Caco-2 (cell line): Measurements from ENCODE around the gene INS. TPM values are rescaled to one million over a fixed set of nuclear protein-coding genes. Genes with fewer than 3 reads are reported as not detected.

ENCODE experiments used
- BruUV-seq: library from RNA; stranded (reverse); fragments of 400-500 nt; replicated peaks from 2 replicates; lab custom pipeline; 2021; lab: Mats Ljungman, UMichigan
- CTCF ChIA-PET: fragments of 300-600 bp; sonication (Branson Sonifier 250); formaldehyde crosslinking; loops from one replicate; lab custom pipeline; 2022; ENCODE audit warnings: antibody characterized with exemption; lab: Charles Lee
- POLR2A ChIA-PET: fragments of 300-600 bp; sonication (Branson Sonifier 250); formaldehyde crosslinking; loops from one replicate; lab custom pipeline; 2022; ENCODE audit warnings: antibody characterized with exemption; lab: Charles Lee
- DNase-seq, 2 experiments: peaks; one replicate each; pipeline versions ENCODE4 v3.0.0 to v3.0.0-alpha.2; 2020 to 2022
- H3K27me3 ChIP-seq: replicated peaks from 2 replicates; pipeline ENCODE4 v1.6.0; 2011; ENCODE audit warnings: low read length; ENCODE audit not compliant: control insufficient read depth, insufficient read depth
- H3K36me3 ChIP-seq: 2 replicates; pipeline ENCODE4 v1.5.1; 2011; ENCODE audit warnings: low read length; ENCODE audit not compliant: control insufficient read depth, insufficient read depth
- H3K4me1 ChIP-seq: fragments of 250-450 bp; sonication (Bioruptor Pico); 2 replicates; pipeline ENCODE4 v1.5.1; 2020; ENCODE audit warnings: mild to moderate bottlenecking
- H3K4me3 ChIP-seq: 2 replicates; pipeline ENCODE4 v1.5.1; 2011; ENCODE audit warnings: low read depth, mild to moderate bottlenecking, control low read depth, low read length
- H3K9me3 ChIP-seq: fragments of 250-450 bp; sonication (Bioruptor Pico); 2 replicates; pipeline ENCODE4 v1.5.1; 2020; ENCODE audit warnings: mild to moderate bottlenecking, moderate library complexity
- H3K27ac Mint-ChIP-seq: one replicate; pipeline ENCODE4 v1.8.0; 2022; ENCODE audit warnings: mixed read lengths; ENCODE audit not compliant: unreplicated experiment
- H3K27me3 Mint-ChIP-seq: one replicate; pipeline ENCODE4 v1.8.0; 2022; ENCODE audit warnings: mixed read lengths; ENCODE audit not compliant: insufficient read depth, unreplicated experiment
- H3K36me3 Mint-ChIP-seq: one replicate; pipeline ENCODE4 v1.8.0; 2022; ENCODE audit warnings: mild to moderate bottlenecking, mixed read lengths; ENCODE audit not compliant: insufficient read depth, unreplicated experiment
- H3K4me1 Mint-ChIP-seq: one replicate; pipeline ENCODE4 v1.8.0; 2022; ENCODE audit warnings: low read depth, mixed read lengths; ENCODE audit not compliant: unreplicated experiment
- H3K4me3 Mint-ChIP-seq: one replicate; pipeline ENCODE4 v1.8.0; 2022; ENCODE audit warnings: mild to moderate bottlenecking, moderate library complexity, mixed read lengths; ENCODE audit not compliant: unreplicated experiment
- H3K9me3 Mint-ChIP-seq: one replicate; pipeline ENCODE4 v1.8.0; 2022; ENCODE audit warnings: mixed read lengths; ENCODE audit not compliant: unreplicated experiment
- intact Hi-C: fragments of 100-400 bp; cut with micrococcal nuclease; formaldehyde crosslinking; loops from one replicate; pipeline ENCODE4 v1.10.0; 2022; ENCODE audit not compliant: unreplicated experiment
- total RNA-seq: library from RNA; stranded (reverse); gene quantifications from 2 replicates; pipeline ENCODE4 v1.2.3, GENCODE V29; 2022
- TF ChIP-seq, protein P1 (sequence below), 2 experiments: fragments of 200-600 bp in 1 of 2; IDR thresholded peaks; 1 replicate in 1 of 2; 2 replicates in 1 of 2; pipeline versions ENCODE4 v1.5.1 to v1.8.0; 2011 to 2022; ENCODE audit warnings: antibody characterized with exemption in 1 of 2, control low read depth in 1 of 2, inconsistent platforms in 1 of 2, low read depth in 1 of 2, low read length in 1 of 2, mild to moderate bottlenecking in 1 of 2, moderate library complexity in 1 of 2; ENCODE audit not compliant: insufficient read depth in 1 of 2, severe bottlenecking in 1 of 2, unreplicated experiment in 1 of 2

INS gene
- total RNA-seq, 1 experiment from 2014 or later = not detected

DNA sequence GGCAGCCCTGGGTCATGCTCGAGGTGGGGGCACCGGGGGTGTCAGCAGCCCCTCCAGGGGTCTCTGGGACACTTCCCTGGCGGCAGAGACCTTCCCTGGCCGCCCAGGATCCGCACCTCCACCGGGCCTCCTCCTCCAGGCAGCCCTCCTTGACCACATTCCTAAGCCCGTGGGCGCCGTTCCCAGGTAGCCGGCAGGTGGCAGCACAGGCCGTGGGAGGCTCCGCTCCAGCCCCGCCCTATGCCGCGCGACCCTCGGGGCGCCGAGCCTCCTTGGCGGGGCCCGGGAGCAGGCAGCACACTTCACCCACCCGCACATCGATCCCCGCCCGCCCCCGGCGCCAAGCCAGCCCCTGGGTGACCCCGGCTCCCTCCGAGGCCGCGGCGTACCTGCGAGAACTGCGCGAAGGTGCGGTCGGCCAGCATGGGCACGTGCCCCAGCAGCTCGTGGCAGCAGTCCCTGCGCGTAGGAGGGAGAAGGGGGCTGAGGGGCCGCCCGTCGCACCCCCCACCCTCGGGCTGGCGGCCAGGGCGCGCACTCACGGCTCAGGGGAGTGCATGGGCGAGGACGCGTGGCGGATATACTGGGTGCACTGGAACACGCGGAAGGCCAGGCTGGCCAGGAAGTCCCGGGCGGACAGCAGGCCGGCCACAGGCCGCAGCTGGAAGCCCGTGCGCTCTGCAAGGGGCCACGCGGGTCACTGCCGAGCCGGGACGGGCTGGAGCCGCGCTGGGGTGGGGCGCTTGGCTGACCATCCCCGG is 5.3 kb upstream of the INS start:
- TF ChIP-seq, protein P1, sequence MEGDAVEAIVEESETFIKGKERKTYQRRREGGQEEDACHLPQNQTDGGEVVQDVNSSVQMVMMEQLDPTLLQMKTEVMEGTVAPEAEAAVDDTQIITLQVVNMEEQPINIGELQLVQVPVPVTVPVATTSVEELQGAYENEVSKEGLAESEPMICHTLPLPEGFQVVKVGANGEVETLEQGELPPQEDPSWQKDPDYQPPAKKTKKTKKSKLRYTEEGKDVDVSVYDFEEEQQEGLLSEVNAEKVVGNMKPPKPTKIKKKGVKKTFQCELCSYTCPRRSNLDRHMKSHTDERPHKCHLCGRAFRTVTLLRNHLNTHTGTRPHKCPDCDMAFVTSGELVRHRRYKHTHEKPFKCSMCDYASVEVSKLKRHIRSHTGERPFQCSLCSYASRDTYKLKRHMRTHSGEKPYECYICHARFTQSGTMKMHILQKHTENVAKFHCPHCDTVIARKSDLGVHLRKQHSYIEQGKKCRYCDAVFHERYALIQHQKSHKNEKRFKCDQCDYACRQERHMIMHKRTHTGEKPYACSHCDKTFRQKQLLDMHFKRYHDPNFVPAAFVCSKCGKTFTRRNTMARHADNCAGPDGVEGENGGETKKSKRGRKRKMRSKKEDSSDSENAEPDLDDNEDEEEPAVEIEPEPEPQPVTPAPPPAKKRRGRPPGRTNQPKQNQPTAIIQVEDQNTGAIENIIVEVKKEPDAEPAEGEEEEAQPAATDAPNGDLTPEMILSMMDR (IDR thresholded peaks at IDR 0.05; ENCODE audit: insufficient read depth in 1 of 2, low read depth in 1 of 2, low read length in 1 of 2, severe bottlenecking in 1 of 2, unreplicated experiment in 1 of 2) = peak; percentile 62 to 84
- CTCF ChIA-PET = interaction anchor here (3.9 to 11.5 kb wide), 2 partner anchors 10 to 15 kb away, joined by 18 to 168 read pairs; no protein-coding TSS in a partner anchor
- Histone ChIP-seq H3K36me3 (no peaks in the 10 kb centered on the region), H3K4me3 (no peak overlapping the region), H3K4me1 (peaks cover 12% of the 10 kb centered on the region), H3K9me3 (no peaks in the 10 kb centered on the region), H3K27me3 (no peaks in the 10 kb centered on the region)
- H3K9me3 Mint-ChIP-seq = no peaks in the 10 kb centered on the region
- H3K36me3 Mint-ChIP-seq = no peaks in the 10 kb centered on the region
- BruUV-seq = no TSS peak
- intact Hi-C loops = loop anchor here (1.0 kb wide), 2 partner anchors 15 to 133 kb away; no protein-coding TSS in a partner anchor
- H3K4me1 Mint-ChIP-seq = no peaks in the 10 kb centered on the region
- peak in 1 of 2 experiments; percentile 71 for DNase-seq
- no peaks in the 10 kb centered on the region for H3K27me3 Mint-ChIP-seq
- POLR2A ChIA-PET = no interaction called here
- no peak overlapping the region for H3K27ac Mint-ChIP-seq
- H3K4me3 Mint-ChIP-seq = no peak overlapping the region

DNA sequence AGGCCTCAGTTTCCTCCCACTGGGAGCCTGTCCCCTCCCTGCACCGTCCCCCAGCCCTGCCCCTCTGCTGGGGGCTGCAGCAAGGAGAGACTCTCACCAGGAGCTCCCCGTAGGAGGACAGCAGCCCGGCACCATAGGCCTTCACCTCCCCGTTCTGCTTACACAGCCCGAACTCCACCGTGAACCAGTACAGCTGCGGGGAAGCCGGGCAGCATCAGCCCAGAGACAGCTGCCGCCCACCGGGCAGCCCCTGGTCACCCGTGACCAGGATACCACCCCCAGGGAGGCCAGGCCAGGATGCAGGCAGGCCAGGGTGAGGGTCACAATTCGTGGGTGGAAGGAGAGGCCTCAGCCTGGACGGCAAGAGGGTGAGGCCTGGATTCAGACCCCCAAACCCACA is 4.6 kb upstream of the INS start:
- Histone ChIP-seq H3K9me3 (no peaks in the 10 kb centered on the region), H3K4me3 (no peak overlapping the region), H3K4me1 (peaks cover 12% of the 10 kb centered on the region), H3K27me3 (no peaks in the 10 kb centered on the region), H3K36me3 (no peaks in the 10 kb centered on the region)
- H3K4me3 Mint-ChIP-seq = no peak overlapping the region
- no peaks in the 10 kb centered on the region for H3K4me1 Mint-ChIP-seq
- no peaks in the 10 kb centered on the region for H3K27me3 Mint-ChIP-seq
- H3K36me3 Mint-ChIP-seq = no peaks in the 10 kb centered on the region
- no TSS peak for BruUV-seq
- POLR2A ChIA-PET = no interaction called here
- H3K9me3 Mint-ChIP-seq = no peaks in the 10 kb centered on the region
- DNase-seq = no peak
- TF ChIP-seq, protein P1 (IDR thresholded peaks at IDR 0.05; ENCODE audit: insufficient read depth in 1 of 2, low read depth in 1 of 2, low read length in 1 of 2, severe bottlenecking in 1 of 2, unreplicated experiment in 1 of 2) = no peak
- intact Hi-C loops = no loop called here
- CTCF ChIA-PET = interaction anchor here (0.6 to 11.5 kb wide), 3 partner anchors 9 to 21 kb away, joined by 3 to 168 read pairs (median 18); no protein-coding TSS in a partner anchor
- H3K27ac Mint-ChIP-seq = no peak overlapping the region

DNA sequence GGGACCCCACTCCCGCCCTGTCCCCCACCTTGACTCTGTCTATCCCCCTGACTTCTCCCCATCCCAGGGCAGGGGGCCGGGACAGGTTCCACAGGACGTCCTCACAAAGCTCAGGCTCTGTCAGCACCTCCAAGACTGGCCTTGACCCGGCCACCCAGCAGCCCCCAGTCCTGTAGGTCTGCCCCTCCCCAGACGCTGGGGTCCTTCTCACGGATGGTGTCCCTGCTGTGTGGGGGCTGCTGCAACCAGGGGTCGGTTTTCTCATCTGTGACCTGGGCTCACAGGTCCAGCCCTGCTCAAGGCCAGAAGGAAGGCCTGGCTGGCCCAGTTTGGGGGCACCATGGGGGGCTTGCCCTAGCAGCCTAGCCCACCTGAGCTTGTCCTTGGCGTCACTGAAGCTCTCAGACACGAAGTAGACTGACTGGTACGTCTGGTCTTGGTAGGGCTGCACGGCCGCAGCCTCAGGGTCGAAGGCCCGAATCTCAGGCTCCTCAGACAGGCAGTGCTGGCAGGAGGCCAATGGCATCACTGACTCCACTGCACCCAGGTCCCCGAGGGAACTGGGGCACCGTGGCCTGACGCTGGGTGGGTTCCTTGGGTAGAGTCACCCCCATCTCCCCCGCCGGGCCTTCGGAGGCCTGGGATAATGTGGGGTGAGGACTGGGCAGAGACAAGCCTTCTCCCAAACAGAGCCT is 4.0 kb upstream of the INS start:
- peaks cover 12% of the 10 kb centered on the region for H3K4me1 ChIP-seq
- H3K27me3 ChIP-seq = no peaks in the 10 kb centered on the region
- Mint-ChIP-seq H3K27ac (no peak overlapping the region), H3K36me3 (no peaks in the 10 kb centered on the region), H3K27me3 (no peaks in the 10 kb centered on the region), H3K9me3 (no peaks in the 10 kb centered on the region), H3K4me3 (no peak overlapping the region), H3K4me1 (no peaks in the 10 kb centered on the region)
- TF ChIP-seq, protein P1 (IDR thresholded peaks at IDR 0.05; ENCODE audit: insufficient read depth in 1 of 2, low read depth in 1 of 2, low read length in 1 of 2, severe bottlenecking in 1 of 2, unreplicated experiment in 1 of 2) = no peak
- no peak for DNase-seq
- intact Hi-C loops = no loop called here
- H3K4me3 ChIP-seq = no peak overlapping the region
- no TSS peak for BruUV-seq
- no peaks in the 10 kb centered on the region for H3K9me3 ChIP-seq
- ChIA-PET POLR2A (no interaction called here), CTCF (interaction anchor here (0.6 to 11.5 kb wide), 4 partner anchors 9 to 46 kb away, joined by 3 to 168 read pairs (median 10); no protein-coding TSS in a partner anchor)
- H3K36me3 ChIP-seq = no peaks in the 10 kb centered on the region
